ENCODE results near the gene SKOR1.

DNA sequence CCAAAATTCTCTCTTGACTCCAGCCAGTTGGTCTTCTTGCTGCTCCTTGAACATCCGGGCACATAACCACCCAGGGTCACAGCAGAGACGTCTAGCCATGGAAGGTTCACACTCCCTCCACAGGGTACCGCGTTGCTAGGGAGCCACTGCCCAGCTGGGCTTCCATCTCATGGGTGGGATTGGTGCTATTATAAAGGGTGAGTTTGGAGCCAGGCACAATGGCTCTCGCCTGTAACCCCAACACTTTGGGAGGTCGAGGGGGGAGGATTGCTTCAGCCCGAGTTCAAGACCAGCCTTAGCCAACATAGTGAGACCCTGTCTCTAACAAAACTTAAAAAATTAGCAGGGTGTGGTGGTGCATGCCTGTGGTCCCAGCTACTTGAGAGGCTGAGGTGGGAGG lies 17.5 kb upstream of the SKOR1 start:
- TF ChIP-seq POLR2A (IDR thresholded peaks at IDR 0.05) (no peak), POLR2AphosphoS5 (IDR thresholded peaks at IDR 0.05) (no peak)

Data from suprapubic skin (tissue), 4 donors.